DMS153 treated with DMSO at 0.1 percent for 48 hours (cell line): ENCODE data around the gene BACH1.
"Not testable (repeated sequence)": the region's sequence is repeated elsewhere in the genome, so short reads cannot be mapped to it uniquely, and the experiment has no call there.

Experiments
- DNase-seq: peaks from one replicate; lab custom pipeline; 2025; ENCODE audit not compliant: unreplicated experiment; lab: John Stamatoyannopoulos, UW

The BACH1 gene

DNA sequence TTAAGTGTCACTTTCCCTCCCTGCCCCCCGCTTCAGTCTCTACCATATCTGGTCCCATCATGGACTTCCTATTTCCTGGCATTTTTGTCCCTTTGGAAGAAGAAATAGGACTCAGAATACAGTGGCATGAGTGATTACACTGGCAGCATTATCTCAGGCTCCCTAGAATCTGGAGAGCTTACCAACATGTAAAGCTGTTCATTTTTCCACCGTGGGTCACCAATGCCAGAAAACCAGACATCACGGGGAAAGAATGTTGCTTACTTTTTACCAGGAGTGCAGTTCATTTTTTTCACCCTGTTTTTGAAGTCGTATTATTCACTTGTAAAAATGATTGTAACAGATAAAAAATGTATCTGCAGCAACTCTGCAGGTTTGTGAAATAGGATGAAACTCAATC is 44.8 kb downstream of the BACH1 start:
- DNase-seq: no peak

GRCh38 chr21:29346281-29346680 is 47.6 kb downstream of the BACH1 start:
- no peak for DNase-seq

- no peak for DNase-seq
Measured at GRCh38 chr21:29346771-29347170, 48.0 kb downstream of the BACH1 start.

- no peak for DNase-seq
Measured at GRCh38 chr21:29347274-29347681, 48.6 kb downstream of the BACH1 start.

DNA sequence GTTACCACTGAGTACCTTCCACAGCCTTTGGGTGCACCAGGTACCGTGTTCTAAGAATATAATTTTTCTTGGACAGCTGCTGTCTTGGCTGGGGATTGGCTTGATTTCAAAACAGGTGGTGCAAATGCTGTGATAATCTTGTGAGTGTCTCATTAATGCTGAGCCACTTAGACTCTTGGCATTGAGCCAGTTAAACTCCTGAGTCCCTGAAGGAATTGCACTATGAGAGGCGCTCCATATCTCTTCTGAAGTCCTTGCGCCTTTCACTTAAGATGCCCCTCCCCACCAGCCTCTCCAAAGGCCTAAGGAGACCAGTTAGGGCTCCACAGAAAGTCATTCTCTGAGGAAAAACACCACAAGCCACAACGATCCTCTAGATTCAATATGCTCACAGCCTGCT is 51.0 kb downstream of the BACH1 start:
- DNase-seq: no peak

GRCh38 chr21:29350246-29350779 is 51.6 kb downstream of the BACH1 start:
- DNase-seq: no peak

DNA sequence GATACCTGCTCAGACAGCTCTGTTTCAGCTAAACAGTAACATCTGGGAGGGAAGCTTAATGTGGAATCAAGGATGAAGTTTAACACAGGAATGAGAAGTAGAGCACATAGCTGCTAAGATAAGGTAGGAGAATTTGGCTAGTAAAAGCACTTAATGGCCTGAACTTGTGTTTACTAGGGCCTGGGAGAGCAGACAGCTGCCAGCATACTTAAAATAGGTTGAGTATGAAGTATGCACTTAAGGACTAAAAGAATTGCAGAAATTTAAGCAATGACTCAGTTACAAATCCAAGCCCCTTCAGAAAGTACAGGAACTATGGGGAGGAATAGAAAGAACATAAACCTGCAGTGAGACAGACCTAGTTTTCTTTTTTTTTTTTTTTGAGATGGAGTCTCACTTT is 53.0 kb downstream of the BACH1 start:
- no peak for DNase-seq

- not testable (repeated sequence) for DNase-seq
Measured at GRCh38 chr21:29355043-29355710, 56.5 kb downstream of the BACH1 start.

DNA sequence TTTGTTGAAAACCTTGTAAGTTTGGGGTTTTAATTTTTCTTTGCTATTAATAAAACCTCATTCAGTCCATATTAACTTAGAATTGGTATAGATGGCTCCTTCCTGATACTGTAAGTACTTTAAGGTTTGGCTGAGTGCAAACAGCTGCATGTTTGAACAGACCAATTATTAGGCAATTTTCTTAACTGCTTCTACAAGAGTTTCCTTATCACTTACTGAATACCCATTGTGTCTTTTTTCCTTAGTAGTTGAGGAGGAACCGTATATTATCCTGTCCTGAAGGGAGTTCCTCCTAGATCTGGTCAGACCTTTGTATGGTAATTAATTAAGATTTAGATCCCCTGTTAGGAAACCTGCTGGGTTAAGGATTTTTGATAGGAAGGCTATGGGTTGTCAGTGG is 57.6 kb downstream of the BACH1 start:
- DNase-seq: not testable (repeated sequence)

GRCh38 chr21:29356810-29357209 is 58.1 kb downstream of the BACH1 start:
- not testable (repeated sequence) for DNase-seq

GRCh38 chr21:29359718-29360117 is 61.0 kb downstream of the BACH1 start:
- no peak for DNase-seq

DNA sequence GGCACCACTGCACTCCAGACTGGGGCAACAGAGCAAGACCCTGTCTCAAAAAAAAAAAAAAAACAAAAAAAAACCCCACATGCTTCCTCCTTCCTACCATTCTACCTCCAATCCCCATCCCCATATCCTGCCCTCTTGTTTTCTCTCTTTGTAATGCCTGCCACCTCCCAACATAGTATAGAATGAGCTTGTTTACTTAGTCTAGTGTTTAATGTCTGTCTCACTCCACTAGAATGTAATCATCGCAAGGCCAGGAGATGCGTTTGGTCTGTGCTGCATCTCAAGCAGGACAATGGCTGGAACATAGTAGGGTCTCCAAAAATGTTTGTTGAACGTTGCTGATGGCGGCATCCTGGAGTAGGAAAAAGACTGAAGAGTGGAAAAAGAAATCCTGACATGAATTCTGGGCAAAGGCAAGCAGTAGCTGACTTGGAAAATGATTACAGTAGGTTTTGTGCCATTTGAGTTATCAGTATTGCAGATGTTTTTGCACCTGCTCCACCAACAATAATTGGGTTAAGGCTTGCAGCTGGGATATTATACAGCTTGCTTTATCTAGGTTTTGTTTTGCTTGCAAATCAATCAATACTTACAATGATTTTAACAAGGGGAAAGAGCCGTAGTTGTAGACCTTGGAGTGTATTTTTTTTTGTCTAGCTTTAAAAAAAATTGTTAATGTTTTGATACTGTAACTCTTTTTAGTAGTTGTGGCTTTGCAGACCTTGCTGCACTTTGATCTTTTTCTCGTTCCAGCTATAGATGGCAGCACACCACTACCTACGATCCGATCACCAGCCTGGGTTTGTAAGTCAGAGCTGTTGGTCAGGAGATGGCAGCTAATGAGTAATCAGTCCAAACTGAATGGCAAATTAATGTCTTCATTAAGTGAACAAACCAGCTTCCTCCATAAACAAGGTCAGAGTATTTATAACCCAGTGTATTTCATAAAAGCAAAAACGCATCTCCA is 62.4 kb downstream of the BACH1 start:
- no peak for DNase-seq

DNA sequence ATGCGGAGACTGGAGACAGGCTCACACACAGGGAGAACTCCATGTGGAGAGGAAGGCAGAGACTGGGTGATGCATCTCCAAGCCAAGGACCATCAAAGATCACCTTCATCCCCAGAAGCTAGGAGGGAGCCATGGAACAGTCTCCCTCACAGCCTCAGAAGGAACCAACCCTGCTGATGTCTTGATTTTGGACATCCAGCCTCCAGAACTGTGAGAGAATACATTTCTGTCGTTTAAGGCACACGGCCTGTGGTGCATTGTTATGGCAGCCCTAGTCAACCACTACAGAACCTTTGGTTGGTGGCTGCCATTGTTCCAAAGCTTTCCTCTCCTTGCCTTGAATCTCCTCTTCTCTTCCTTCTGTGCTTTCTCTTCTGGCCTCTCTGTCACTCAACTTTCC is 64.0 kb downstream of the BACH1 start:
- no peak for DNase-seq

DNA sequence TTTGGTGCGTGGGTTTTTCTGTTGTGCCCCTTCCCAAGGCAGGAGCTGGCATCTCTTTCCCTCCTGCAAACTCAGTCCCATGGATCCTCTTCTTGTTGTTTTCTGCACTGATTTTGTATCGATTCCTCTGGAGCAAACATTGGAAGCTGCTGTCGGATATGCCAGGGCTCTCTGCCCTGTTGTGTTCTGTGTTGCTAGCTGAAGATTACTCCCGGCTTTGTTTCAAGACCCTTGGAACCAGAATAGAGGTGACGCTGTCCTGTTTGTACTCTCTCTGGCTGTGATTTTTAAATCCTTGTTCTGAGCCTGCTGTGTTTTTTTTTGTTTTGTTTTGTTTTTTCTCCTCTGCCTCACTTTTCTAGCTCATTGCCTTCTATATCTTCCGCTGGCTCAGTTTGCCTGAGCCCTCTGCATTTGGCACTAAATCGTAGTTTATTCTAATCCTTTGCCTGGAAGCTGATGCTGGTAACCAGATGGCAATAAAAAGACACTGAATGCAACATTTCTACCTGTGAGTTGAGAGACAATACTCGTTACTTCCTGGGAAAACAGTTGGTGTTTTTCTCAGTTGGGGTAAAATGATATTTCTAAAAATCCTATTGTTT is 67.0 kb downstream of the BACH1 start:
- DNase-seq: no peak

DNA sequence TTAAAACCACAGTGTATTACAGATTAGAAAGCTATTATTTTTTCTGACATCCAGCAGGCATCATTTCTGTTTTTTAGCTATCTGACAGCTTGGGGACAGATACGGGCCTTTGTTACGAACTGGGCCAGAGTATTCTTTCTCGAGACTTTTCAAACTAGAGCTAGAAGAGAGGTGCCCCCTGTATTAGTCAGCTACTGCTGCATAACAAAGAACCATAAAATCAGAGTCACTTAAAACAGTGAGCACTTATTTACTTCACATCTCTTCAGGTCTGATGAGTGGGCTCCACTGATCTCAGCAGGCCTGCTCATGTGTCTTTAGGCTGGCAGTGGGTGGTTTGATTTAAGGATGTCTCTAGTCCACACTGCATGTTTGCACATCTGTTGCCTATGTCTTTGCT is 67.8 kb downstream of the BACH1 start:
- no peak for DNase-seq

GRCh38 chr21:29367335-29367734 is 68.6 kb downstream of the BACH1 start:
- DNase-seq: no peak

DNA sequence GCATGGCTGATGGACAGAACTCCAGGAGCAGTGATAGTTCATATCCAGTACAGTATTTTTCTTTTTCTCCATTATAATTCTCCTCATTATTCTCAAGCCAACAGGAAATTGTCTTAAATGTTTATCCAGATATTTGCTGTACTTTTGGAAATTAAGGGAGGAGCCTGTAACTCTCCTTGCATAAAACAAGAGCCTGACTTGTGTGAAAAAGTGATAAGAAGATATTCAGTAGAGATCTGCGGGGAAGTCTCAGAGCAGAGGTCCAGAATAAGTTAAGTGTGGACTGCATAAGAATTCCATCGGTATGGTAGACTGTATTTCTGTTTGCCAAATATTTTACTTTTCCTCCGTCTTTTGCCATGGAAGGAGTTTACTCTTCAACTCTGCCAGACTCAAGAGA is 70.2 kb downstream of the BACH1 start:
- no peak for DNase-seq

DNA sequence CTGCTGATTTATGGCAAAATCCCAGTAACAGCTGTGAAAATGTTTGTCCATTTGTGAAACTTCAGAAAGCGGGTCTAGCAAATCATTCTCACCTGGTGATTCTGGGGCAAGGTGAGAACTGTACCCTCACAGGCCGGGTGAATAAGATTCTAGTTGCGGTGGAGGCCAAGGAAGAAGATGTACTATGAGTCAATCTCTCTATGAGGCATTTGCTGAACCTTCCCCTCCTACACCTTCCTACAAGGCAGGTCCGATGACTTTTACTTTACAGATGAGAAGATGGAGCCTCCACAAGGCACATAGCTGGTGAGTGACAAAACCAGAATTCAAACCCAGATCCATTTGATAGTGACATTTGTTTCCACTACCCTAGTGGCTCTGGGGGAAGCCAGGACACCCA is 72.7 kb downstream of the BACH1 start:
- DNase-seq: no peak

DNA sequence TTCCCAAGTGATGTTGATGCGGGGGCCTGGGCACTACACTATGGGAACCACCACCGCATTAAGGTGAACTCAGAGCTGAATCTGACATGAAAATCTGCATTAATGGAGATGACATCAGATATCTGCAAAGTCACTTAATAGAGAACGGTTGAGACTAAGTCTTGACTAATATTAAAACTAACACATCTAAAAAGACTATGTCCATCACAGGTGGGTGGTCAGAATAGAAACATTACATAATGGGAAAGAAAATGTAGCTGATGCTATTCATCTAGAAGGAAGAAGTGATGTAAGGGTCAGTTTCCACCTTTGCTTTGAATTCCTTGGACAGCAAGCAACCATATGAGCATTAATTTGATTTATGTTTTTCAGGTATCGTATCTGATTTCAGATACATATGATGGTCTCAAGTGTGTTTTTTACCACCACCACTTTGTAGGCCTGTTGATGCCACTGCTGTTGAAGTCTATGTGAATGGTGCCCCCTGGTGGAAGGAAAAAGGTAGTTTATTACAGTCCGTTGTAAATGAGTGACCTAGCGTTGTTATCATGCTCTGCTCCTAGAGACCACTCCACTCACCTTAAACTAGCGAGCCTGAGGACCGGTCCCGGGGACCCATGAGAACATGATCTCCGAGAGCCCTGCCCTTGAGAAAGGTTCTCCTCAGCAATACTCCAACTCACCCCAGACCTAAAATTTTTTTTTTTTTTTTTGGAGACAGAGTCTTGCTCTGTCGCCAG is 73.5 kb downstream of the BACH1 start:
- peak; percentile 69 for DNase-seq

DNA sequence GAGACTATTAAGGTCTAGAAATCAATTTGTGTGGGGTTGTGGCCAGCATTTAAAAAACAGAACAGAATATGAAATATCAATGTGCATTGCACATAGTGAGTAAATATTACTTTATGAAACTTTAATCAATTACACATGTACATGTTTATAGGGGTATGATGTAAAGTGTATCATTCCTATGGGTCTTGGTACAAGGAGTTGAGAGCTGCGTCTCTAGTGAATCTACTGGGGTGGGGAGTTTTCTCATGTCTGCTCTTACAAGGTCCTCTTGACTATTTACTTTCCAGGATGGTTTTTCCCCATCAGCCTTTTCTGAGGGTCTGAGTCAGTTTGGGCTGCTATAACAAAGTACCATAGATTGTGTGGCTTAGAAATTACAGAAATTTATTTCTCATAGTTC is 75.8 kb downstream of the BACH1 start:
- DNase-seq: no peak

DNA sequence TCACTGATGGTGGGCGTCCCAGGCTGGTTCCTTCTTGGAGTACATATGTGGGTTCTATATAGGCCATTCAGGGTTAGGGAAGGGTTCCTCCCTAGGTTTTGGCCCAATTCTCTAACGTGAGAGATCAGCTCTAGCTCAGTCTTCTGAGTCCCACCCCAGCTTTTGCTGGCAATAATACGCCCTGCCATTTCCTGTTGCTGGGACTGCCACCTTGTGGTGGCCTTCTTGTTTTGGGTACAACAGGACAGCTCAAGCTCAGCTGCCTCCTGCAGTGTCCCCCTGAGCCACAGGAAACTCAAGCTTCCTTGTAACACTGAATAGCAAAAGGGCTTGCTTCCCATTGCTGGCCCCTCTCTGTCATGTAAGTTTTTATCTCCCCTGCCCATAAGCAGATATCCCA is 77.8 kb downstream of the BACH1 start:
- DNase-seq: no peak
